Lung (tissue), 12 donors: ENCODE results near the gene ERGIC3. TPM values are rescaled to one million over a fixed set of nuclear protein-coding genes. Genes with fewer than 3 reads are reported as not detected.

ENCODE experiments used
- ATAC-seq: fragments of 200-7000 bp; cut with Tn5 transposase; one replicate; pipeline ENCODE4 v1.9.1; 2020; ENCODE audit warnings: moderate number of reproducible peaks; ENCODE audit not compliant: insufficient read depth, low FRiP score
- DNase-seq, 3 donors: peaks; one replicate each; pipeline ENCODE4 v3.0.0-alpha.2; 2013 to 2017
- H3K27ac ChIP-seq, 2 donors: one replicate each; pipeline ENCODE4 v1.5.1; 2013; ENCODE audit warnings: mild to moderate bottlenecking in 2 of 2, moderate library complexity in 2 of 2, control low read depth in 1 of 2, inconsistent platforms in 1 of 2, low read depth in 1 of 2, low read length in 1 of 2
- H3K27me3 ChIP-seq, 3 donors: one replicate each; pipeline ENCODE4 v1.5.1; 2013; ENCODE audit warnings: low read length in 2 of 3; ENCODE audit not compliant: control insufficient read depth in 3 of 3, insufficient read depth in 3 of 3
- H3K36me3 ChIP-seq, 4 donors: one replicate each; pipeline ENCODE4 v1.5.1; 2013; ENCODE audit warnings: low read length in 4 of 4, mild to moderate bottlenecking in 1 of 4, moderate library complexity in 1 of 4; ENCODE audit not compliant: control insufficient read depth in 4 of 4, insufficient read depth in 4 of 4
- H3K4me1 ChIP-seq, 5 donors: one replicate each; pipeline ENCODE4 v1.5.1; 2013; ENCODE audit warnings: low read length in 5 of 5, mild to moderate bottlenecking in 2 of 5, moderate library complexity in 1 of 5; ENCODE audit not compliant: control insufficient read depth in 5 of 5, insufficient read depth in 5 of 5
- H3K4me3 ChIP-seq: one replicate; pipeline ENCODE4 v1.5.1; 2013; ENCODE audit warnings: mild to moderate bottlenecking, control low read depth, moderate library complexity
- H3K9ac ChIP-seq, 2 donors: one replicate each; pipeline ENCODE4 v1.5.1; 2013; ENCODE audit warnings: low read length in 2 of 2, control low read depth in 1 of 2; ENCODE audit not compliant: insufficient read depth in 1 of 2
- H3K9me3 ChIP-seq, 4 donors: one replicate each; pipeline ENCODE4 v1.5.1; 2013; ENCODE audit warnings: low read length in 3 of 4, mild to moderate bottlenecking in 1 of 4, moderate library complexity in 1 of 4; ENCODE audit not compliant: control insufficient read depth in 4 of 4, insufficient read depth in 3 of 4
- CTCF ChIP-seq: IDR thresholded peaks from 2 replicates; pipeline ENCODE4 v1.5.1; 2012; ENCODE audit warnings: mild to moderate bottlenecking; ENCODE audit errors: control extremely low read depth, extremely low read depth
- WGBS, 2 donors: extraction: QIAGEN DNeasy Blood & Tissue Kit; methylation state at CpG; one replicate each; pipeline ENCODE4 v1.1.7; 2013; 5-methylcytosine and 5-hydroxymethylcytosine counted together
- polyA plus RNA-seq, 2 donors: library from polyadenylated mRNA; stranded (reverse); fragments of 200-250 nt; gene quantifications; one replicate each; pipeline ENCODE4 v1.2.1, GENCODE V29; 2013
- total RNA-seq, 2 donors: library from RNA; depleted of rRNA in 1 of 2; stranded (reverse); fragments of >200 nt in 1 of 2; gene quantifications; one replicate each; pipeline ENCODE4 v1.2.1, GENCODE V29; 2014 to 2021
- donor health status: control.
- donor health status: control.
- donor health status: Bipolar disorder and iron deficiency.
- donor health status: healthy.
- donor health status: DM: yes; HTN: yes; CAD: no.

ERGIC3 gene
- total and polyA plus RNA-seq, 4 donors: 173 to 241 (median 212) TPM

- Histone ChIP-seq H3K27me3 (no peaks in the 10 kb centered on the region), H3K27ac (no peak overlapping the region), H3K4me1 (no peaks in the 10 kb centered on the region), H3K4me3 (no peak overlapping the region), H3K36me3 (no peaks in the 10 kb centered on the region), H3K9ac (no peak overlapping the region), H3K9me3 (no peaks in the 10 kb centered on the region)
- no peak for TF ChIP-seq CTCF
- ATAC-seq (no peak), DNase-seq (no peak)
- 89 to 93% methylated on average over 14 of the region's 14 CpGs for WGBS, 2 donors
Observed at GRCh38 chr20:35588397-35588796, 46.5 kb downstream of the ERGIC3 start.

DNA sequence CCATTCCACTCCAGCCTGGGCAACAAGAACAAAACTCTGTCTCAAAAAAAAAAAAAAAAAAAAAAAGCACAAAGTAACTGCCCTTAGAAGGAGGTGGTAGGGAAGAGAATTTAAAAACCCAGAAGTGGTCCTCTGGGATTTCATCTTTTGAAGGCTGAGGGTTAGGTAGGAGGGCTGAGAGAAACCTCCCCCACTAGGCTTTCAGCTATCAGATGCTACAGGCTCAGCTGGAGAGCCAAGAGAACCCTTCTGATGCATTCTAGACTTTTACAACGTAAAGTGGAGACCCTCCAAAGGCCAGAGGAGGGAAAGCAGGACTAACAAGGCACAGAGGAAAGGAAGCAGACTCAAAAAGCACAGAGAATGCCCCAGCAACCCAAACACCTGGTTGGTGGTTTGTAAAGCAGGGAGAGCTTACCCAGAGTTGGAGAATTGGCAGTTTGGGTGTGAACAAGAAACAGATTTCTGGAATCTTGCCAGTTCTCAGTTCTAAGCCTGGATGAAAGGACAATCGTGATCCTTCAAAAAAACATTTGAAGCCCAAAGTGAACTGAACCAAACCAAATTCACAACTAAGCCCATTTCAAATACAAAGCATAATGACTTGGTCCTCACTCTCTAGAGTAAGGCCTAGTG, 50.6 kb downstream of the ERGIC3 start:
- H3K27ac ChIP-seq: no peak overlapping the region
- no peak for DNase-seq
- ATAC-seq: no peak
- H3K4me3 ChIP-seq: no peak overlapping the region
- H3K27me3 ChIP-seq: no peaks in the 10 kb centered on the region
- H3K9ac ChIP-seq: no peak overlapping the region
- no peaks in the 10 kb centered on the region for H3K36me3 ChIP-seq
- WGBS, 2 donors: 18 to 39% methylated on average over 2 of the region's 2 CpGs
- H3K4me1 ChIP-seq: no peaks in the 10 kb centered on the region
- H3K9me3 ChIP-seq: no peaks in the 10 kb centered on the region
- no peak for TF ChIP-seq CTCF

GRCh38 chr20:35595456-35595855, 53.6 kb downstream of the ERGIC3 start:
- H3K9me3 ChIP-seq: no peaks in the 10 kb centered on the region
- no peak overlapping the region for H3K4me3 ChIP-seq
- no peak overlapping the region for H3K9ac ChIP-seq
- DNase-seq: no peak
- ATAC-seq: no peak
- no peak for TF ChIP-seq CTCF
- WGBS, 2 donors: 92 to 96% methylated on average over 17 of the region's 17 CpGs
- no peaks in the 10 kb centered on the region for H3K36me3 ChIP-seq
- H3K27me3 ChIP-seq: peaks cover 0 to 5% (median 4%) of the 10 kb centered on the region in 3 donors
- H3K4me1 ChIP-seq: no peaks in the 10 kb centered on the region
- no peak overlapping the region for H3K27ac ChIP-seq

- Histone ChIP-seq H3K9me3 (no peaks in the 10 kb centered on the region), H3K4me1 (peaks cover 0 to 4% (median 0%) of the 10 kb centered on the region in 5 donors), H3K9ac (no peak overlapping the region), H3K4me3 (no peak overlapping the region), H3K36me3 (no peaks in the 10 kb centered on the region), H3K27ac (no peak overlapping the region), H3K27me3 (peaks cover 0 to 8% (median 5%) of the 10 kb centered on the region in 3 donors)
- no peak for TF ChIP-seq CTCF
- ATAC-seq (no peak), DNase-seq (no peak)
- 81 to 90% methylated on average over 7 of the region's 7 CpGs for WGBS, 2 donors
Observed at GRCh38 chr20:35595901-35596300, 54.0 kb downstream of the ERGIC3 start.
